Endothelial cell of umbilical vein (primary cell): Measurements from ENCODE around the gene SULT1A3. TPM values are rescaled to one million over a fixed set of nuclear protein-coding genes. Genes with fewer than 3 reads are reported as not detected.
A peak's percentile ranks its signal among the peaks of the same experiment; 100 is the strongest.
"Not testable (repeated sequence)": the region's sequence is repeated elsewhere in the genome, so short reads cannot be mapped to it uniquely, and the experiment has no call there.

Experiments used
- BruUV-seq: library from RNA; stranded (reverse); fragments of 400-500 nt; replicated peaks from 2 replicates; lab custom pipeline; 2021; lab: Mats Ljungman, UMichigan
- CTCF ChIA-PET: fragments of 300-600, 350-600 bp; sonication (Branson Sonifier 250); formaldehyde crosslinking; loops from one replicate; lab custom pipeline; 2021; ENCODE audit warnings: antibody characterized with exemption, inconsistent platforms; lab: Charles Lee
- POLR2A ChIA-PET: fragments of 300-600, 350-600 bp; sonication (Branson Sonifier 250); formaldehyde crosslinking; loops from one replicate; lab custom pipeline; 2021; ENCODE audit warnings: antibody characterized with exemption, inconsistent platforms; lab: Charles Lee
- DNase-seq: peaks from one replicate; pipeline ENCODE4 v3.0.0-alpha.2; 2011; ENCODE audit warnings: low read depth, low spot score
- FAIRE-seq: peaks from 2 replicates; lab custom pipeline; 2011; peaks lifted over from hg19 to GRCh38; lab: Jason Lieb, UNC
- H2AFZ ChIP-seq: 2 replicates; pipeline ENCODE4 v1.6.0; 2012; ENCODE audit warnings: low read depth, low read length, control low read depth, inconsistent platforms
- H3K27ac ChIP-seq: 2 replicates; pipeline ENCODE4 v1.5.1; 2011; ENCODE audit warnings: low read depth, mild to moderate bottlenecking, control low read depth, low read length, moderate library complexity; ENCODE audit not compliant: insufficient read depth
- H3K27me3 ChIP-seq, 2 experiments: 2 replicates each; pipeline versions ENCODE4 v1.6.0 to v1.6.1; 2011; ENCODE audit warnings: low read length in 2 of 2, mixed read lengths in 1 of 2; ENCODE audit not compliant: control insufficient read depth in 2 of 2, insufficient read depth in 2 of 2
- H3K36me3 ChIP-seq, 2 experiments: 2 replicates in 1 of 2; 3 replicates in 1 of 2; pipeline ENCODE4 v1.5.1; 2011; ENCODE audit warnings: low read length in 2 of 2, mild to moderate bottlenecking in 1 of 2, moderate library complexity in 1 of 2; ENCODE audit not compliant: control insufficient read depth in 2 of 2, insufficient read depth in 2 of 2; ENCODE audit errors: extremely low read depth in 1 of 2
- H3K4me1 ChIP-seq: 3 replicates; pipeline ENCODE4 v1.5.1; 2011; ENCODE audit warnings: mild to moderate bottlenecking, low read length; ENCODE audit not compliant: control insufficient read depth, insufficient read depth; ENCODE audit errors: extremely low read depth
- H3K4me2 ChIP-seq: 2 replicates; pipeline ENCODE4 v1.6.1; 2011; ENCODE audit warnings: low read length, control low read depth, mixed read lengths; ENCODE audit not compliant: insufficient read depth
- H3K4me3 ChIP-seq, 3 experiments: fragments of 200-600 bp in 1 of 3; sonication (generic), shearing (Covaris generic) in 1 of 3; replicated peaks in 1 of 3; 2 replicates each; pipeline ENCODE4 v1.5.1; 2011 to 2016; ENCODE audit warnings: control low read depth in 3 of 3, low read length in 3 of 3, mild to moderate bottlenecking in 2 of 3, inconsistent platforms in 1 of 3, low read depth in 1 of 3, moderate library complexity in 1 of 3; ENCODE audit not compliant: insufficient read depth in 1 of 3
- H3K79me2 ChIP-seq: 2 replicates; pipeline ENCODE4 v1.6.0; 2012; ENCODE audit warnings: low read length, inconsistent platforms; ENCODE audit not compliant: control insufficient read depth, insufficient read depth
- H3K9ac ChIP-seq: replicated peaks from 2 replicates; pipeline ENCODE3; 2011; ENCODE audit warnings: low read length, control low read depth; ENCODE audit not compliant: insufficient read depth; ENCODE audit errors: extremely low read depth
- H3K9me1 ChIP-seq: replicated peaks from 3 replicates; pipeline ENCODE4 v1.6.0; 2011; ENCODE audit warnings: mild to moderate bottlenecking, low read length; ENCODE audit not compliant: control insufficient read depth, insufficient read depth; ENCODE audit errors: extremely low read depth
- H3K9me3 ChIP-seq: replicated peaks from 2 replicates; pipeline ENCODE4 v1.5.1; 2012; ENCODE audit warnings: low read length, inconsistent platforms; ENCODE audit not compliant: control insufficient read depth, insufficient read depth
- H4K20me1 ChIP-seq: replicated peaks from 2 replicates; pipeline ENCODE3; 2011; ENCODE audit warnings: mild to moderate bottlenecking, low read length; ENCODE audit not compliant: control insufficient read depth, insufficient read depth; ENCODE audit errors: extremely low read depth
- EZH2 ChIP-seq: IDR thresholded peaks from 2 replicates; pipeline ENCODE4 v1.6.1; 2012; ENCODE audit warnings: borderline replicate concordance, low read depth, mild to moderate bottlenecking, moderate library complexity, low read length, inconsistent platforms; ENCODE audit not compliant: severe bottlenecking
- FOS ChIP-seq: IDR thresholded peaks from 2 replicates; pipeline ENCODE4 v1.6.1; 2011; ENCODE audit warnings: mild to moderate bottlenecking, low read length, moderate library complexity, borderline replicate concordance; ENCODE audit not compliant: insufficient read depth
- GATA2 ChIP-seq: IDR thresholded peaks from 2 replicates; pipeline ENCODE4 v1.7.0; 2011; ENCODE audit warnings: low read depth, mild to moderate bottlenecking, moderate library complexity, mixed read lengths, low read length; ENCODE audit not compliant: insufficient read length, insufficient read depth
- JUN ChIP-seq: IDR thresholded peaks from 2 replicates; pipeline ENCODE4 v1.6.1; 2011; ENCODE audit warnings: borderline replicate concordance, low read depth; ENCODE audit not compliant: insufficient read length, insufficient read depth
- MYC ChIP-seq: IDR thresholded peaks from one replicate; pipeline ENCODE4 v1.6.1; 2011; ENCODE audit warnings: mild to moderate bottlenecking, low read depth, low read length
- POLR2A ChIP-seq: IDR thresholded peaks from 2 replicates; pipeline ENCODE4 v1.6.1; 2012; ENCODE audit warnings: low read depth, mild to moderate bottlenecking, control low read depth, low read length
- POLR2AphosphoS5 ChIP-seq: IDR thresholded peaks from 2 replicates; pipeline ENCODE4 v1.6.1; 2012; ENCODE audit warnings: low read depth, mild to moderate bottlenecking, control low read depth, low read length, moderate library complexity; ENCODE audit not compliant: insufficient read depth
- dilution Hi-C: fragments of 300-500 bp; cut with MboI; formaldehyde crosslinking; loops from one replicate; pipeline ENCODE4 v1.15.0; 2019; ENCODE audit warnings: low sequenced_read_pairs; ENCODE audit not compliant: extremely low pct_ligation_motif_present
- intact Hi-C: fragments of 100-400 bp; cut with micrococcal nuclease; formaldehyde crosslinking; loops from one replicate; pipeline ENCODE4 v1.10.0; 2022
- polyA plus RNA-seq, 4 experiments: library from polyadenylated mRNA; depleted of rRNA in 3 of 4; stranded (reverse) in 3 of 4; unstranded in 1 of 4; fragments of >200 nt; gene quantifications; 2 replicates each; pipeline versions ENCODE4 v1.2.1 to v1.2.3, GENCODE V29; 2011 to 2012; ENCODE audit warnings: missing spikeins in 1 of 4
- total RNA-seq: library from RNA; stranded (reverse); gene quantifications from 2 replicates; pipeline ENCODE4 v1.2.3, GENCODE V29; 2021
- TF ChIP-seq, protein P1 (sequence below): IDR thresholded peaks from 2 replicates; pipeline ENCODE4 v1.6.1; 2011; ENCODE audit not compliant: insufficient read depth, insufficient read length
- TF ChIP-seq, protein P2 (sequence below), 2 donors: IDR thresholded peaks; 1 replicate in 1 of 2; 2 replicates in 1 of 2; pipeline ENCODE4 v1.5.1; 2011; ENCODE audit warnings: low read length in 2 of 2, mild to moderate bottlenecking in 2 of 2, moderate library complexity in 2 of 2, control low read depth in 1 of 2, inconsistent platforms in 1 of 2, low read depth in 1 of 2; ENCODE audit not compliant: insufficient read depth in 1 of 2; ENCODE audit errors: extremely low read depth in 1 of 2

SULT1A3 gene
- total and polyA plus RNA-seq, 2 donors (not counting 3 experiments of a cell fraction or from before 2014, with no cell fraction given), result 5.1 to 12.2 TPM

DNA sequence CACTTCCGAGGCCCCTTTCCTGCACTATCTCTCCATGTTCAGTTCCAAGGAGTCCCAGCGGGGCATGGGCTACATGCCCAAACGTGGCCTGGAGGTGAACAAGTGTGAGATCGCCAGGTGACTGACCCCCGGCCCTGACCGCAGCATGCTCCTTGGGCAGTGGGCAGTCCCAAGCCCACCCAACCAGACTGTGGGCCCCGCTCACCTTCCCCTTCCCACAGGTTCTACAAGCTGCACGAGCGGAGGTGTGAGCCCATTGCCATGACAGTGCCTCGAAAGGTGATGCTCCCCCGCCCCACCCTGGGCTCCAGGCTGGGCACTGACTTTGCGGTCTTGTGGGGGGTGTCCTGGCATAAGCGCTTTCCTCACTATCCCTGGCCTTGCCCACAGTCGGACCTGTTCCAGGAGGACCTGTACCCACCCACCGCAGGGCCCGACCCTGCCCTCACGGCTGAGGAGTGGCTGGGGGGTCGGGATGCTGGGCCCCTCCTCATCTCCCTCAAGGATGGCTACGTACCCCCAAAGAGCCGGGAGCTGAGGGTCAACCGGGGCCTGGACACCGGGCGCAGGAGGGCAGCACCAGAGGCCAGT lies 11.0 kb upstream of the SULT1A3 start:
- no peak overlapping the region for H2AFZ ChIP-seq
- no peak for FAIRE-seq
- peaks cover 3% of the 10 kb centered on the region for H3K4me1 ChIP-seq
- H3K9me3 ChIP-seq, result no peaks in the 10 kb centered on the region
- H3K4me2 ChIP-seq, result no peak overlapping the region
- H3K27me3 ChIP-seq, result no peaks in the 10 kb centered on the region
- DNase-seq, result no peak
- no peaks in the 10 kb centered on the region for H3K9me1 ChIP-seq
- no peaks in the 10 kb centered on the region for H3K79me2 ChIP-seq
- BruUV-seq, result no TSS peak
- intact Hi-C loops (no loop called here), dilution Hi-C loops (no loop called here)
- H3K27ac ChIP-seq, result no peak overlapping the region
- ChIA-PET CTCF (interaction anchor here (1.0 kb wide), 1 partner anchor 221 kb away, joined by 3 read pairs; no protein-coding TSS in a partner anchor), POLR2A (no interaction called here)
- H3K9ac ChIP-seq, result no peak overlapping the region
- no peak overlapping the region for H3K4me3 ChIP-seq
- H4K20me1 ChIP-seq, result no peaks in the 10 kb centered on the region
- TF ChIP-seq GATA2 (no peak), POLR2A (no peak), FOS (no peak), MYC (no peak), JUN (no peak), EZH2 (no peak), POLR2AphosphoS5 (no peak)
- TF ChIP-seq, protein P1, sequence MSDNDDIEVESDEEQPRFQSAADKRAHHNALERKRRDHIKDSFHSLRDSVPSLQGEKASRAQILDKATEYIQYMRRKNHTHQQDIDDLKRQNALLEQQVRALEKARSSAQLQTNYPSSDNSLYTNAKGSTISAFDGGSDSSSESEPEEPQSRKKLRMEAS, result no peak
- TF ChIP-seq, protein P2, sequence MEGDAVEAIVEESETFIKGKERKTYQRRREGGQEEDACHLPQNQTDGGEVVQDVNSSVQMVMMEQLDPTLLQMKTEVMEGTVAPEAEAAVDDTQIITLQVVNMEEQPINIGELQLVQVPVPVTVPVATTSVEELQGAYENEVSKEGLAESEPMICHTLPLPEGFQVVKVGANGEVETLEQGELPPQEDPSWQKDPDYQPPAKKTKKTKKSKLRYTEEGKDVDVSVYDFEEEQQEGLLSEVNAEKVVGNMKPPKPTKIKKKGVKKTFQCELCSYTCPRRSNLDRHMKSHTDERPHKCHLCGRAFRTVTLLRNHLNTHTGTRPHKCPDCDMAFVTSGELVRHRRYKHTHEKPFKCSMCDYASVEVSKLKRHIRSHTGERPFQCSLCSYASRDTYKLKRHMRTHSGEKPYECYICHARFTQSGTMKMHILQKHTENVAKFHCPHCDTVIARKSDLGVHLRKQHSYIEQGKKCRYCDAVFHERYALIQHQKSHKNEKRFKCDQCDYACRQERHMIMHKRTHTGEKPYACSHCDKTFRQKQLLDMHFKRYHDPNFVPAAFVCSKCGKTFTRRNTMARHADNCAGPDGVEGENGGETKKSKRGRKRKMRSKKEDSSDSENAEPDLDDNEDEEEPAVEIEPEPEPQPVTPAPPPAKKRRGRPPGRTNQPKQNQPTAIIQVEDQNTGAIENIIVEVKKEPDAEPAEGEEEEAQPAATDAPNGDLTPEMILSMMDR (IDR thresholded peaks at IDR 0.05; ENCODE audit: extremely low read depth in 1 of 2, insufficient read depth in 1 of 2, low read depth in 1 of 2, low read length in 2 of 2), result no peak
- H3K36me3 ChIP-seq, result no peaks in the 10 kb centered on the region

DNA sequence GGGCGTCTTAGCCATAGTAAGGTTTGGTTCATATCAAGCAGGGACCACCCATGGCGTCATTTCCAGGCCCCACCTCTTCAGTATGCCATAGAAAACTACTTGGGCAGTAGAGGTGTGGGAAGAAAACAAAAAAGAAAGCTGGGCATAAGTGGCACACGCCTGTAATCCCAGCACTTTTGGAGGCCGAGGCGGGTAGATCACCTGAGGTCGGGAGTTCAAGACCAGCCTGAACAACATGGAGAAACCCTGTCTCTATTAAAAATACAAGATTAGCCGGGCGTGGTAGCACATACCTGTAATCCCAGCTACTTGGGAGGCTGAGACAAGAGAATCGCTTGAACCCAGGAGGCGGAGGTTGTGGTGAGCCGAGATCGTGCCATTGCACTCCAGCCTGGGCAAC lies 7.9 kb upstream of the SULT1A3 start:
- H3K9ac ChIP-seq, dilution Hi-C loops, intact Hi-C loops, H3K4me1 ChIP-seq, H4K20me1 ChIP-seq, H3K36me3 ChIP-seq, H3K27me3 ChIP-seq, H3K9me1 ChIP-seq, H3K27ac ChIP-seq, DNase-seq, CTCF ChIA-PET, H3K4me2 ChIP-seq, FAIRE-seq, H2AFZ ChIP-seq, POLR2A ChIA-PET, BruUV-seq, H3K9me3 ChIP-seq, H3K4me3 ChIP-seq, H3K79me2 ChIP-seq: not testable (repeated sequence)

DNA sequence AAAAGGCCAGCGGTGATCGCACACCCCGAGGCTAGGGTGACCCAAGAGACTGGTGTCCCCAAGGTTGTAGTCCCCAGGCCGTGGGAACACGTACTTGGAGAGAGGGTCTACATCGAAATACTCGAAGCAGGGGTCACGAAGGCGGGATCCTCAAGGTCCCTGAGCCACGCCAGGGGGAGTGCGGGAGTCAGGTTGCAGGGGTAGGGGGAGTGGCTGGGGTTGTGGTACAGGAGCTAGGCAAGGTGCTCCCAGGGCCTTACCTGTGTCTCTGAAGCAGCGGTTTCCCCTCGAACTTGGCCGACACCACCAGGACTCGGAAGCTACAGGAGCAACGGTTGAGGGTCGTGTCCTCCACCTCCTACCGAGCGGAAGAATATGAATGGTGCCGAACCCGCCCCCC lies 6.0 kb upstream of the SULT1A3 start:
- H3K9me3 ChIP-seq, H3K9ac ChIP-seq, H3K36me3 ChIP-seq, POLR2A ChIA-PET, H3K4me1 ChIP-seq, CTCF ChIA-PET, FAIRE-seq, H3K9me1 ChIP-seq, DNase-seq, H2AFZ ChIP-seq, H3K27me3 ChIP-seq, intact Hi-C loops, H4K20me1 ChIP-seq, dilution Hi-C loops, H3K4me3 ChIP-seq, H3K4me2 ChIP-seq, H3K27ac ChIP-seq, H3K79me2 ChIP-seq: not testable (repeated sequence)
- BruUV-seq, result TSS peak; percentile 60
